ENCODE data around the gene EGFR. TPM values are rescaled to one million over a fixed set of nuclear protein-coding genes. Genes with fewer than 3 reads are reported as not detected.
A peak's percentile ranks its signal among the peaks of the same experiment; 100 is the strongest.

Gene EGFR
- polyA plus RNA-seq, 1 experiment, result 62.6 TPM

DNA sequence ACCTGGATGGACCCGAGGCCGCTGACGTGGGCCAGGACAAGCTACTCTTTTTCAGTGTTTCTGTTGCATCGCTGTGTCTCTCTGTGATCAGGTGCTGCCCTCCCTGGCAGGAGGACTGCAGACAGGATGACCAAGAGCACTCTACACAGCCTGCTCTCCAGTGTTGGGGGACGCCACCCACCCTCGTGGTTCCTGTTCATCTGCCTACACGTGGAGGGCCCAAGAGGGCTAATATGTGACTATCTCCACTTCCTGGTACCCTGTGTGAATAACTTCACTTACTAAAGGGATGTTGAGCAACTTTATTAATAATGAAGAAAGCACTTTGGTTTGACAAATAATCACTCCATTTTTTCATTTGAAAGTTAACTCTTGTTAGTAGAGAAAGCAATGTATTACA is 101.3 kb downstream of the EGFR start:
- H3K4me3 ChIP-seq (ENCODE audit: low read depth, low read length), result no peak overlapping the region
- H3K9me3 ChIP-seq (ENCODE audit: control insufficient read depth, insufficient read depth, low read length), result no peaks in the 10 kb centered on the region; the same call in 1 of the 2 replicates
- DNase-seq (ENCODE audit: low read depth, low spot score), result no peak
- H3K27me3 ChIP-seq (ENCODE audit: control insufficient read depth, insufficient read depth, low read length), result no peaks in the 10 kb centered on the region
- CTCF ChIA-PET, result interaction anchor here (1.5 kb wide), 1 partner anchor 346 kb away, joined by 5 read pairs; no protein-coding TSS in a partner anchor
- no peak overlapping the region for H3K27ac ChIP-seq (ENCODE audit: low read depth, low read length)
- TF ChIP-seq, protein P1, sequence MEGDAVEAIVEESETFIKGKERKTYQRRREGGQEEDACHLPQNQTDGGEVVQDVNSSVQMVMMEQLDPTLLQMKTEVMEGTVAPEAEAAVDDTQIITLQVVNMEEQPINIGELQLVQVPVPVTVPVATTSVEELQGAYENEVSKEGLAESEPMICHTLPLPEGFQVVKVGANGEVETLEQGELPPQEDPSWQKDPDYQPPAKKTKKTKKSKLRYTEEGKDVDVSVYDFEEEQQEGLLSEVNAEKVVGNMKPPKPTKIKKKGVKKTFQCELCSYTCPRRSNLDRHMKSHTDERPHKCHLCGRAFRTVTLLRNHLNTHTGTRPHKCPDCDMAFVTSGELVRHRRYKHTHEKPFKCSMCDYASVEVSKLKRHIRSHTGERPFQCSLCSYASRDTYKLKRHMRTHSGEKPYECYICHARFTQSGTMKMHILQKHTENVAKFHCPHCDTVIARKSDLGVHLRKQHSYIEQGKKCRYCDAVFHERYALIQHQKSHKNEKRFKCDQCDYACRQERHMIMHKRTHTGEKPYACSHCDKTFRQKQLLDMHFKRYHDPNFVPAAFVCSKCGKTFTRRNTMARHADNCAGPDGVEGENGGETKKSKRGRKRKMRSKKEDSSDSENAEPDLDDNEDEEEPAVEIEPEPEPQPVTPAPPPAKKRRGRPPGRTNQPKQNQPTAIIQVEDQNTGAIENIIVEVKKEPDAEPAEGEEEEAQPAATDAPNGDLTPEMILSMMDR (IDR thresholded peaks at IDR 0.05; ENCODE audit: low read depth, low read length), result no peak
- POLR2A ChIA-PET, result no interaction called here

DNA sequence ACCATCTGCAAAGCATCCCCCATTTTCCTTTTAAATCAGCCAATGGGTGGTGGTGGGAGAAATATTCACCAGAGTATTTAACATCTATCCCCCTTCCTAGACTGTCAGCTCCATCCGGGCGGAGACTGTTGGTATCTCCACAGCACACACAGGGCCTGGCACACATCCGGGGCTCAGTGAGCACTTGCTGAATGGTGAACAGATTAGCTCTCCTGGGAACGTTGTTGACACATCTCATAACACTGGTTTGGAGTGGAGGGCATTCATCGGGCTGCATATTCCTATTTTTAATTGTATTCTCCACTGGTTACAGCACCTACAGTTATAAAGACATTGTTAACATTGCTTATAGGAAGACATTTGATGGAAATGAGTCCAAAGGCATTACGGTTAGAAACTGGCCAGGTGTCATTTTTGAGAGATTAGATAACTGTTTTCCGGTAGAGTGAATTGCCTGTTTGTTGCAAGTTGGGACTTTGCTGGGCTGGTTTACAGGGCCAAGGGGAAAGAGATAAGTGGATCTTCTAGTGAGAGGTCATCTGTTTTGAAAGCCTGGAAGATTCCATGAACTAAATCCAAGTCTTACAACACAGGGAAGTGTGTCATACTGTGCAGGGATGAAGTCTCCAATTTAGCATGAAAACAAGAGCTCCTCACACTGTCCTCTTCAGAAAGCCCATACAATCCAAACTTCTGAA is 101.8 kb downstream of the EGFR start:
- TF ChIP-seq, protein P1 (IDR thresholded peaks at IDR 0.05; ENCODE audit: low read depth, low read length), result no peak
- Histone ChIP-seq H3K27me3 (ENCODE audit: control insufficient read depth, insufficient read depth, low read length) (no peaks in the 10 kb centered on the region), H3K4me3 (ENCODE audit: low read depth, low read length) (no peak overlapping the region), H3K9me3 (ENCODE audit: control insufficient read depth, insufficient read depth, low read length) (no peaks in the 10 kb centered on the region; the same call in 1 of the 2 replicates), H3K27ac (ENCODE audit: low read depth, low read length) (peak overlapping the region; percentile 70)
- DNase-seq (ENCODE audit: low read depth, low spot score), result peak; percentile 45
- POLR2A ChIA-PET, result interaction anchor here (0.6 to 0.9 kb wide), 5 partner anchors 9 to 102 kb away, joined by 3 to 5 read pairs (median 3); partner anchors contain the start of gene EGFR
- CTCF ChIA-PET, result interaction anchor here (1.5 to 1.6 kb wide), 2 partner anchors 134 to 347 kb away, joined by 5 to 6 read pairs; no protein-coding TSS in a partner anchor

DNA sequence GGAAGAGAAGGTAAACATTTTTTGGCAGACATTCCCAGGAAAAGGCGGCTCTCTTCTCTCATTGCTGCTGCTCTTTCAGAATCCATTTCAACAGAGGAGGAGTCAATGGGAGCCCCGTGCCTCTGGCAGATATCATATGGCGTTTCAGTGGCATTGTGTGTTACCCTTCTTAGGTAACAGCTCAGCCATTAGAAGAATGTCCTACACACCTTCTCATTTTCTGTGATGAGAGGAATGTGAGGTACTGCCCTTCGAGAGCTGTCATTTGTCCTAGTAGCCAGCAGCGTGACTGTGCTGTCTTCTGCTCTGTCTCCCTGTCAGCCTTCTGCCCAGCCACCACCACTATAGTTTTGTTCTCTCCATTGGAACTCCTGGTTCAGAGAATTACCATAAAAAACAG is 102.4 kb downstream of the EGFR start:
- no peak for DNase-seq (ENCODE audit: low read depth, low spot score)
- TF ChIP-seq, protein P1 (IDR thresholded peaks at IDR 0.05; ENCODE audit: low read depth, low read length), result no peak
- H3K27me3 ChIP-seq (ENCODE audit: control insufficient read depth, insufficient read depth, low read length), result no peaks in the 10 kb centered on the region
- no peak overlapping the region for H3K4me3 ChIP-seq (ENCODE audit: low read depth, low read length)
- peak overlapping the region; percentile 70 for H3K27ac ChIP-seq (ENCODE audit: low read depth, low read length)
- ChIA-PET POLR2A (interaction anchor here (0.6 to 0.9 kb wide), 5 partner anchors 9 to 103 kb away, joined by 3 to 5 read pairs (median 3); partner anchors contain the start of gene EGFR), CTCF (interaction anchor here (1.5 to 1.6 kb wide), 2 partner anchors 134 to 348 kb away, joined by 5 to 6 read pairs; no protein-coding TSS in a partner anchor)
- H3K9me3 ChIP-seq (ENCODE audit: control insufficient read depth, insufficient read depth, low read length), result no peaks in the 10 kb centered on the region; the same call in 1 of the 2 replicates

DNA sequence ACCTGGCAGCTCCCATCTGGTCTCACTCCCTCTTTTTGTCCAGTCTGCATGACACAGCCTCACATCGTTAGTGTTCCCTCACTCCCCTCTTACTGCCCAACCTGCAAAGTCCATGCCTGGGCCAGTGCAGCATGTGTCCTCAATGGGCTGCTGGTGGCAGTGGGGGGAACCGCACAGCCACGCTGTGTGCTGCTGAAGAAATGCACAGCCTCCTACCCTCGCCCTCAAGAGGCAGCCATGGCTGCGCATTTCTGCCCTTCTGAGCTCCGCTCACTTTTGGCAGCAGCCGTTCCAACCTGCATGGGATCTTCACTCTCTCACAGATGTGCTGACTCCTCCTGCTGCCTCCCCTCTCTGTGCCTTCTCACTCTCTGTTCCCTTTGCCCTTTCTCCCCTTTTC is 103.4 kb downstream of the EGFR start:
- POLR2A ChIA-PET, result no interaction called here
- DNase-seq (ENCODE audit: low read depth, low spot score), result no peak
- TF ChIP-seq, protein P1 (IDR thresholded peaks at IDR 0.05; ENCODE audit: low read depth, low read length), result no peak
- no peaks in the 10 kb centered on the region; the same call in 1 of the 2 replicates for H3K9me3 ChIP-seq (ENCODE audit: control insufficient read depth, insufficient read depth, low read length)
- CTCF ChIA-PET, result interaction anchor here (1.6 kb wide), 2 partner anchors 133 to 349 kb away, joined by 6 read pairs; no protein-coding TSS in a partner anchor
- no peak overlapping the region for H3K4me3 ChIP-seq (ENCODE audit: low read depth, low read length)
- H3K27ac ChIP-seq (ENCODE audit: low read depth, low read length), result peak overlapping the region; percentile 31
- no peaks in the 10 kb centered on the region for H3K27me3 ChIP-seq (ENCODE audit: control insufficient read depth, insufficient read depth, low read length)
